ENCODE data around the gene PARVB.

- no peak for TF ChIP-seq POLR2A (IDR thresholded peaks at IDR 0.05; ENCODE audit: low read length)
- TF ChIP-seq GATA1 (IDR thresholded peaks at IDR 0.05; ENCODE audit: low read depth, low read length): no peak
These were observed 30.1 kb upstream of the PARVB start for GRCh38 chr22:43994006-43994405.

Data from erythroblast (primary cell).